SK-N-SH (cell line): ENCODE measurements around the gene FAM131C. TPM values are rescaled to one million over a fixed set of nuclear protein-coding genes. Genes with fewer than 3 reads are reported as not detected.

Source experiments
- CTCF ChIA-PET: fragments of 300-600, 350-600 bp; formaldehyde crosslinking; extraction: SDS; loops from one replicate; lab custom pipeline; 2021; lab: Yijun Ruan, JAX
- POLR2A ChIA-PET: fragments of 350-600 bp; sonication (Branson Sonifier 250); formaldehyde crosslinking; extraction: SDS; loops from one replicate; lab custom pipeline; 2020; ENCODE audit warnings: antibody characterized with exemption, inconsistent platforms; lab: Yijun Ruan, JAX
- DNase-seq: peaks from one replicate; pipeline ENCODE4 v3.0.0; 2012
- H2AFZ ChIP-seq: fragments of 200-600 bp; sonication (generic); 2 replicates; pipeline ENCODE4 v1.8.1; 2016; ENCODE audit warnings: antibody characterized with exemption, mild to moderate bottlenecking, low read depth
- H3F3A ChIP-seq: fragments of 200-600 bp; sonication (generic); replicated peaks from 2 replicates; pipeline ENCODE3; 2016; ENCODE audit warnings: antibody characterized with exemption, mild to moderate bottlenecking; ENCODE audit not compliant: insufficient read depth
- H3K27ac ChIP-seq, 2 experiments: fragments of 200-500 bp in 1 of 2; fragments of 200-600 bp in 1 of 2; sonication (Bioruptor generic) in 1 of 2; sonication (generic), shearing (Covaris generic) in 1 of 2; 2 replicates each; pipeline versions ENCODE4 v1.5.1 to v1.6.1; 2014 to 2016; ENCODE audit warnings: low read depth in 2 of 2, inconsistent platforms in 1 of 2, low read length in 1 of 2, mild to moderate bottlenecking in 1 of 2, mixed read lengths in 1 of 2
- H3K27me3 ChIP-seq: fragments of 200-600 bp; sonication (generic), shearing (Covaris generic); 2 replicates; pipeline ENCODE4 v1.6.1; 2016; ENCODE audit warnings: mixed run types; ENCODE audit not compliant: insufficient read depth
- H3K36me3 ChIP-seq, 2 experiments: fragments of 200-500 bp in 1 of 2; fragments of 200-600 bp in 1 of 2; sonication (Bioruptor generic) in 1 of 2; sonication (generic) in 1 of 2; replicated peaks in 1 of 2; 2 replicates each; pipeline versions ENCODE3 to v1.5.1; 2014 to 2016; ENCODE audit warnings: low read length in 1 of 2, mild to moderate bottlenecking in 1 of 2; ENCODE audit not compliant: insufficient read depth in 2 of 2, control insufficient read depth in 1 of 2
- H3K4me1 ChIP-seq, 2 experiments: fragments of 200-500 bp in 1 of 2; fragments of 200-600 bp in 1 of 2; sonication (Bioruptor generic) in 1 of 2; sonication (generic), shearing (Covaris generic) in 1 of 2; 2 replicates each; pipeline versions ENCODE4 v1.5.1 to v1.6.1; 2014 to 2016; ENCODE audit warnings: low read depth in 1 of 2, low read length in 1 of 2, mixed run types in 1 of 2; ENCODE audit not compliant: insufficient read depth in 2 of 2, control insufficient read depth in 1 of 2
- H3K4me2 ChIP-seq: fragments of 200-600 bp; sonication (generic), shearing (Covaris generic); 2 replicates; pipeline ENCODE4 v1.6.1; 2017; ENCODE audit warnings: mixed run types
- H3K4me3 ChIP-seq, 2 experiments: fragments of 200-500 bp in 1 of 2; fragments of 200-600 bp in 1 of 2; sonication (Bioruptor generic) in 1 of 2; sonication (generic), shearing (Covaris generic) in 1 of 2; 2 replicates each; pipeline versions ENCODE4 v1.5.1 to v1.8.1; 2014 to 2016; ENCODE audit warnings: low read depth in 2 of 2, inconsistent platforms in 1 of 2, low read length in 1 of 2, mild to moderate bottlenecking in 1 of 2, mixed read lengths in 1 of 2, moderate library complexity in 1 of 2
- H3K79me2 ChIP-seq: fragments of 200-600 bp; sonication (generic); 2 replicates; pipeline ENCODE4 v1.8.1; 2017; ENCODE audit warnings: mild to moderate bottlenecking; ENCODE audit not compliant: insufficient read depth
- H3K9ac ChIP-seq: fragments of 200-600 bp; sonication (generic); 2 replicates; pipeline ENCODE4 v1.6.1; 2017; ENCODE audit warnings: mixed run types
- H3K9me2 ChIP-seq: fragments of 200-600 bp; sonication (generic); 2 replicates; pipeline ENCODE4 v1.6.1; 2017; ENCODE audit warnings: mixed run types
- H3K9me3 ChIP-seq: fragments of 200-600 bp; sonication (generic); 2 replicates; pipeline ENCODE4 v1.6.1; 2017; ENCODE audit warnings: mixed run types, mild to moderate bottlenecking, moderate library complexity
- H4K20me1 ChIP-seq: fragments of 200-600 bp; sonication (generic); 2 replicates; pipeline ENCODE4 v1.6.1; 2017; ENCODE audit warnings: mild to moderate bottlenecking, mixed run types; ENCODE audit not compliant: insufficient read depth
- CHD2 ChIP-seq: fragments of 150-350 bp; IDR thresholded peaks from 2 replicates; pipeline ENCODE4 v1.6.1; 2018; ENCODE audit warnings: low read length; ENCODE audit not compliant: partially characterized antibody
- FOXJ3 ChIP-seq: sonication (generic); formaldehyde crosslinking; IDR thresholded peaks from 2 replicates; pipeline ENCODE4 v1.5.1; 2020; ENCODE audit warnings: mild to moderate bottlenecking, missing genetic modification reagents
- SMC3 ChIP-seq: IDR thresholded peaks from 2 replicates; pipeline ENCODE4 v1.6.1; 2012; ENCODE audit warnings: low read depth, low read length, improper control_type of control experiment
- YY1 ChIP-seq: IDR thresholded peaks from 2 replicates; pipeline ENCODE4 v1.4.0; 2012; ENCODE audit warnings: low read depth, mild to moderate bottlenecking
- WGBS: methylation state at CpG from one replicate; pipeline ENCODE4 v1.1.6; 2017; ENCODE audit warnings: low lambda C conversion rate; 5-methylcytosine and 5-hydroxymethylcytosine counted together
- polyA plus RNA-seq, 3 experiments: library from polyadenylated mRNA; depleted of rRNA; stranded (reverse); fragments of >200 nt; gene quantifications; 2 replicates each; pipeline ENCODE4 v1.2.3, GENCODE V29; 2012
- TF ChIP-seq, protein P1 (sequence below): IDR thresholded peaks from 2 replicates; pipeline ENCODE4 v1.4.0; 2012; ENCODE audit warnings: low read depth
- TF ChIP-seq, protein P2 (sequence below): IDR thresholded peaks from 2 replicates; pipeline ENCODE4; 2012
- TF ChIP-seq, protein P3 (sequence below): fragments of 150-350 bp; IDR thresholded peaks from 2 replicates; pipeline ENCODE4 v1.6.1; 2017; ENCODE audit warnings: antibody characterized with exemption, low read length, low read depth, borderline replicate concordance
- TF ChIP-seq, protein P4 (sequence below): IDR thresholded peaks from 2 replicates; pipeline ENCODE4 v1.6.1; 2012; ENCODE audit warnings: mild to moderate bottlenecking, low read depth, low read length, moderate library complexity

FAM131C gene
- polyA plus RNA-seq, 1 of the 3 experiments (the other 2 are of a cell fraction): 1.6 TPM

DNA sequence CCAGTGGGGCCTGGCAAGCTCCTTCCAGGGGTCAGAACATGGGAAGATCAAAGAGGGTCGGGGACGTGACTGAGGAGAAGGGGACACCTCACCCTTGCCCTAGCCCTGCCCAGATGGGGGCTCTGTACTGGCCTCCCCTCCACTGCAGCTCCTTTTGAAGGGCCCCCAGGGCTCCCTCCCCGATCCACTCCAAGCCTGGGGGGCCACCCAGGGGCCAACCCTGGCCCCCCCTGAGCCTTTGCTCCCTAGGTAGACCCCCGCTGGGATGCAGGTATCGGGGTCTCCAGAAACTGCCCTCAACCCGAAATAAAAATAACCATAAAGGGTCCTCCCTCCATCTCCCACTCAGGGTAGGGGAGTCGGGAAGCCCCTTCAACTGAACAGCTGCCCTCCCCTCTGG lies 37.4 kb upstream of the FAM131C start:
- H3K9ac ChIP-seq: no peak overlapping the region
- peaks cover 17 to 24% of the 10 kb centered on the region in 2 experiments; a peak in 3 of 4 replicates for H3K4me1 ChIP-seq
- no peaks in the 10 kb centered on the region for H3K36me3 ChIP-seq
- no peak for TF ChIP-seq FOXJ3
- TF ChIP-seq, protein P1, sequence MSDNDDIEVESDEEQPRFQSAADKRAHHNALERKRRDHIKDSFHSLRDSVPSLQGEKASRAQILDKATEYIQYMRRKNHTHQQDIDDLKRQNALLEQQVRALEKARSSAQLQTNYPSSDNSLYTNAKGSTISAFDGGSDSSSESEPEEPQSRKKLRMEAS: no peak
- H3K4me3 ChIP-seq: no peak overlapping the region
- H4K20me1 ChIP-seq: no peaks in the 10 kb centered on the region
- H3K79me2 ChIP-seq: no peaks in the 10 kb centered on the region
- H3K27me3 ChIP-seq: no peaks in the 10 kb centered on the region
- ChIA-PET CTCF (interaction anchor here (0.8 to 2.4 kb wide), 5 partner anchors 17 to 38 kb away, joined by 3 to 10 read pairs (median 4); partner anchors contain the start of gene FAM131C), POLR2A (interaction anchor here (0.8 kb wide), 1 partner anchor 39 kb away, joined by 3 read pairs; no protein-coding TSS in a partner anchor)
- no peak overlapping the region for H3K4me2 ChIP-seq
- H3K9me3 ChIP-seq: no peaks in the 10 kb centered on the region
- DNase-seq: no peak
- peaks cover 3% of the 10 kb centered on the region for H3F3A ChIP-seq
- no peak overlapping the region for H3K27ac ChIP-seq
- 92% methylated on average over 3 of the region's 7 CpGs for WGBS
- no peaks in the 10 kb centered on the region for H3K9me2 ChIP-seq
- H2AFZ ChIP-seq: no peak overlapping the region

DNA sequence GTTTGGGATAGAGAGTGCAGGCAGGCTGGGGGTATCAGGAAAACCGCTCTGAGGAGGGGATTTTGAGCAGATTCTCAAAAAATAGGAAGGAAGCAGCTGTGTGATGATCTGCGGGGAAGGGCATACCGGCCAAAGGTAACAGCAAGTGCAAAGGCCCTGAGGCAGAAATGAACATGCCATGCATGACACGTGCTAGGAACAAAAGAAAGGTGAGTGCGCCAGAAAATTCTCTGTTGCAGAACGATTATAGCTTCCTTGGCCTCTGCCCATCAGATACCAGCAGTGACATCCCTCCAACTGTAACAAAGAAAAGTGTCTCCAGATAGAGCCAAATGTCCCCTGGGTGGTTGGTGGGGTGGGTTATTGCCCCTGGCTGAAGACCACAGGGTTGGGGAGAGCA lies 37.0 kb upstream of the FAM131C start:
- no peaks in the 10 kb centered on the region for H3K27me3 ChIP-seq
- POLR2A ChIA-PET: interaction anchor here (0.8 kb wide), 1 partner anchor 39 kb away, joined by 3 read pairs; no protein-coding TSS in a partner anchor

More for the DNA sequence above, 37.0 kb upstream of the FAM131C start:
- no peaks in the 10 kb centered on the region for H3K79me2 ChIP-seq
- no peaks in the 10 kb centered on the region for H3K9me3 ChIP-seq
- H2AFZ ChIP-seq: no peak overlapping the region
- no peak overlapping the region for H3K4me2 ChIP-seq
- CTCF ChIA-PET: interaction anchor here (0.6 to 2.4 kb wide), 10 partner anchors 9 to 369 kb away, joined by 3 to 10 read pairs (median 4); partner anchors contain the start of gene FAM131C
- WGBS: 92% methylated on average over 6 of the region's 6 CpGs
- TF ChIP-seq FOXJ3 (no peak), YY1 (no peak), SMC3 (no peak), CHD2 (no peak)
- TF ChIP-seq, protein P2, sequence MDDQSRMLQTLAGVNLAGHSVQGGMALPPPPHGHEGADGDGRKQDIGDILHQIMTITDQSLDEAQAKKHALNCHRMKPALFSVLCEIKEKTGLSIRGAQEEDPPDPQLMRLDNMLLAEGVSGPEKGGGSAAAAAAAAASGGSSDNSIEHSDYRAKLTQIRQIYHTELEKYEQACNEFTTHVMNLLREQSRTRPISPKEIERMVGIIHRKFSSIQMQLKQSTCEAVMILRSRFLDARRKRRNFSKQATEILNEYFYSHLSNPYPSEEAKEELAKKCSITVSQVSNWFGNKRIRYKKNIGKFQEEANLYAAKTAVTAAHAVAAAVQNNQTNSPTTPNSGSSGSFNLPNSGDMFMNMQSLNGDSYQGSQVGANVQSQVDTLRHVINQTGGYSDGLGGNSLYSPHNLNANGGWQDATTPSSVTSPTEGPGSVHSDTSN: no peak
- TF ChIP-seq, protein P3, sequence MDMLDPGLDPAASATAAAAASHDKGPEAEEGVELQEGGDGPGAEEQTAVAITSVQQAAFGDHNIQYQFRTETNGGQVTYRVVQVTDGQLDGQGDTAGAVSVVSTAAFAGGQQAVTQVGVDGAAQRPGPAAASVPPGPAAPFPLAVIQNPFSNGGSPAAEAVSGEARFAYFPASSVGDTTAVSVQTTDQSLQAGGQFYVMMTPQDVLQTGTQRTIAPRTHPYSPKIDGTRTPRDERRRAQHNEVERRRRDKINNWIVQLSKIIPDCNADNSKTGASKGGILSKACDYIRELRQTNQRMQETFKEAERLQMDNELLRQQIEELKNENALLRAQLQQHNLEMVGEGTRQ: no peak
- TF ChIP-seq, protein P4, sequence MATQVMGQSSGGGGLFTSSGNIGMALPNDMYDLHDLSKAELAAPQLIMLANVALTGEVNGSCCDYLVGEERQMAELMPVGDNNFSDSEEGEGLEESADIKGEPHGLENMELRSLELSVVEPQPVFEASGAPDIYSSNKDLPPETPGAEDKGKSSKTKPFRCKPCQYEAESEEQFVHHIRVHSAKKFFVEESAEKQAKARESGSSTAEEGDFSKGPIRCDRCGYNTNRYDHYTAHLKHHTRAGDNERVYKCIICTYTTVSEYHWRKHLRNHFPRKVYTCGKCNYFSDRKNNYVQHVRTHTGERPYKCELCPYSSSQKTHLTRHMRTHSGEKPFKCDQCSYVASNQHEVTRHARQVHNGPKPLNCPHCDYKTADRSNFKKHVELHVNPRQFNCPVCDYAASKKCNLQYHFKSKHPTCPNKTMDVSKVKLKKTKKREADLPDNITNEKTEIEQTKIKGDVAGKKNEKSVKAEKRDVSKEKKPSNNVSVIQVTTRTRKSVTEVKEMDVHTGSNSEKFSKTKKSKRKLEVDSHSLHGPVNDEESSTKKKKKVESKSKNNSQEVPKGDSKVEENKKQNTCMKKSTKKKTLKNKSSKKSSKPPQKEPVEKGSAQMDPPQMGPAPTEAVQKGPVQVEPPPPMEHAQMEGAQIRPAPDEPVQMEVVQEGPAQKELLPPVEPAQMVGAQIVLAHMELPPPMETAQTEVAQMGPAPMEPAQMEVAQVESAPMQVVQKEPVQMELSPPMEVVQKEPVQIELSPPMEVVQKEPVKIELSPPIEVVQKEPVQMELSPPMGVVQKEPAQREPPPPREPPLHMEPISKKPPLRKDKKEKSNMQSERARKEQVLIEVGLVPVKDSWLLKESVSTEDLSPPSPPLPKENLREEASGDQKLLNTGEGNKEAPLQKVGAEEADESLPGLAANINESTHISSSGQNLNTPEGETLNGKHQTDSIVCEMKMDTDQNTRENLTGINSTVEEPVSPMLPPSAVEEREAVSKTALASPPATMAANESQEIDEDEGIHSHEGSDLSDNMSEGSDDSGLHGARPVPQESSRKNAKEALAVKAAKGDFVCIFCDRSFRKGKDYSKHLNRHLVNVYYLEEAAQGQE: no peak
- TF ChIP-seq, all 33 proteins: peak for 0
- Histone ChIP-seq H3F3A (peaks cover 3% of the 10 kb centered on the region), H3K4me3 (no peak overlapping the region), H3K9ac (no peak overlapping the region), H3K27ac (no peak overlapping the region), H3K36me3 (no peaks in the 10 kb centered on the region), H3K9me2 (no peaks in the 10 kb centered on the region), H3K4me1 (peaks cover 17 to 24% of the 10 kb centered on the region in 2 experiments; a peak in 3 of 4 replicates), H4K20me1 (no peaks in the 10 kb centered on the region)
- no peak for DNase-seq
